Spleen (tissue), 7 donors: ENCODE results near the gene COL19A1.
"Not testable (repeated sequence)": the region's sequence is repeated elsewhere in the genome, so short reads cannot be mapped to it uniquely, and the experiment has no call there.

ENCODE experiments used
- POLR2A ChIP-seq, 3 donors: fragments of 450-650 bp; IDR thresholded peaks; one replicate each; pipeline ENCODE4 v1.5.1; 2017; ENCODE audit warnings: antibody characterized with exemption in 3 of 3, mild to moderate bottlenecking in 1 of 3
- POLR2AphosphoS5 ChIP-seq, 3 donors: sonication (generic); formaldehyde crosslinking; IDR thresholded peaks; one replicate each; pipeline ENCODE4 v1.5.1; 2017; ENCODE audit warnings: antibody characterized with exemption in 3 of 3
- TF ChIP-seq, protein P1 (sequence below), 11 experiments: fragments of 200-600 bp in 7 of 11; fragments of 450-650 bp in 4 of 11; sonication (generic) in 4 of 11; IDR thresholded peaks in 8 of 11; conservative IDR thresholded peaks in 3 of 11; 1 replicate in 7 of 11; 2 replicates in 4 of 11; pipeline versions ENCODE4 v1.4.0 to v1.8.0; 2016 to 2021; ENCODE audit warnings: antibody characterized with exemption in 11 of 11, inconsistent platforms in 4 of 11, mild to moderate bottlenecking in 1 of 11
- donor health status: DM: no; HTN: no; CAD: no; lungs with moderate emphysema.
- donor health status: DM: no; HTN: no; CAD: no.
- donor health status: DM: no; HTN: no; CAD: no.

DNA sequence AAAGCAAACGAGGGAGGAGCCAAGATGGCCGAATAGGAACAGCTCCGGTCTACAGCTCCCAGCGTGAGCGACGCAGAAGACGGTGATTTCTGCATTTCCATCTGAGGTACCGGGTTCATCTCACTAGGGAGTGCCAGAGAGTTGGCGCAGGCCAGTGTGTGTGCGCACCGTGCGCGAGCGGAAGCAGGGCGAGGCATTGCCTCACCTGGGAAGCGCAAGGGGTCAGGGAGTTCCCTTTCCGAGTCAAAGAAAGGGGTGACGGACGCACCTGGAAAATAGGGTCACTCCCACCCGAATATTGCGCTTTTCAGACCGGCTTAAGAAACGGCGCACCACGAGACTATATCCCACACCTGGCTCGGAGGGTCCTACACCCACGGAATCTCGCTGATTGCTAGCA is 144.0 kb downstream of the COL19A1 start:
- not testable (repeated sequence) for TF ChIP-seq POLR2A, POLR2AphosphoS5 (IDR thresholded peaks at IDR 0.05)
- TF ChIP-seq, protein P1, sequence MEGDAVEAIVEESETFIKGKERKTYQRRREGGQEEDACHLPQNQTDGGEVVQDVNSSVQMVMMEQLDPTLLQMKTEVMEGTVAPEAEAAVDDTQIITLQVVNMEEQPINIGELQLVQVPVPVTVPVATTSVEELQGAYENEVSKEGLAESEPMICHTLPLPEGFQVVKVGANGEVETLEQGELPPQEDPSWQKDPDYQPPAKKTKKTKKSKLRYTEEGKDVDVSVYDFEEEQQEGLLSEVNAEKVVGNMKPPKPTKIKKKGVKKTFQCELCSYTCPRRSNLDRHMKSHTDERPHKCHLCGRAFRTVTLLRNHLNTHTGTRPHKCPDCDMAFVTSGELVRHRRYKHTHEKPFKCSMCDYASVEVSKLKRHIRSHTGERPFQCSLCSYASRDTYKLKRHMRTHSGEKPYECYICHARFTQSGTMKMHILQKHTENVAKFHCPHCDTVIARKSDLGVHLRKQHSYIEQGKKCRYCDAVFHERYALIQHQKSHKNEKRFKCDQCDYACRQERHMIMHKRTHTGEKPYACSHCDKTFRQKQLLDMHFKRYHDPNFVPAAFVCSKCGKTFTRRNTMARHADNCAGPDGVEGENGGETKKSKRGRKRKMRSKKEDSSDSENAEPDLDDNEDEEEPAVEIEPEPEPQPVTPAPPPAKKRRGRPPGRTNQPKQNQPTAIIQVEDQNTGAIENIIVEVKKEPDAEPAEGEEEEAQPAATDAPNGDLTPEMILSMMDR (IDR thresholded peaks at IDR 0.05 in 8 of 11, conservative IDR thresholded peaks at IDR 0.05 in 3 of 11), result not testable (repeated sequence)
